ENCODE results near the gene CTNNA2.

- TF ChIP-seq CTCF (IDR thresholded peaks at IDR 0.05; ENCODE audit: borderline replicate concordance, extremely low read depth, low read length, poor library complexity, severe bottlenecking) (no peak), EZH2 (IDR thresholded peaks at IDR 0.05; ENCODE audit: borderline replicate concordance, low read depth, low read length, severe bottlenecking) (no peak)
These were observed 529.8 kb downstream of the CTNNA2 start for GRCh38 chr2:80042635-80043034.
